Muscle of back (tissue), 11 donors: ENCODE results near the gene INS. TPM values are rescaled to one million over a fixed set of nuclear protein-coding genes. Genes with fewer than 3 reads are reported as not detected.
"Not testable (repeated sequence)": the region's sequence is repeated elsewhere in the genome, so short reads cannot be mapped to it uniquely, and the experiment has no call there.

Experiments used
- DNase-seq, 3 donors: peaks; one replicate each; pipeline versions ENCODE4 v3.0.0 to v3.0.0-alpha.2; 2013
- polyA plus RNA-seq, 10 donors: library from polyadenylated mRNA; unstranded; fragments of 120-200 nt; gene quantifications; one replicate each; pipeline ENCODE4 v1.2.1, GENCODE V29; 2013; ENCODE audit not compliant: insufficient read length in 10 of 10

INS gene
- polyA plus RNA-seq, 10 donors: not detected

- no peak for DNase-seq
Observed at GRCh38 chr11:2199466-2200341, 38.7 kb upstream of the INS start.

- DNase-seq: no peak
Observed at GRCh38 chr11:2198621-2199365, 37.8 kb upstream of the INS start.

GRCh38 chr11:2197771-2198520, 36.9 kb upstream of the INS start:
- DNase-seq: no peak

- peak; percentile 44 to 85 (median 70) for DNase-seq
Observed at GRCh38 chr11:2196970-2197770, 36.2 kb upstream of the INS start.

- no peak for DNase-seq
Observed at GRCh38 chr11:2195756-2196088, 34.7 kb upstream of the INS start.

- DNase-seq: peak; percentile 23 to 64 (median 50)
Observed at GRCh38 chr11:2194877-2195755, 34.1 kb upstream of the INS start.

GRCh38 chr11:2193888-2194595, 33.0 kb upstream of the INS start:
- DNase-seq: not testable (repeated sequence)

GRCh38 chr11:2193099-2193887, 32.3 kb upstream of the INS start:
- no peak for DNase-seq

- DNase-seq: no peak
Observed at GRCh38 chr11:2192435-2192834, 31.4 kb upstream of the INS start.

- no peak for DNase-seq
Observed at GRCh38 chr11:2191883-2192282, 30.9 kb upstream of the INS start.

GRCh38 chr11:2190657-2191471, 29.9 kb upstream of the INS start:
- peak in 1 of 3 donors; percentile 57 for DNase-seq

GRCh38 chr11:2189938-2190656, 29.1 kb upstream of the INS start:
- peak in 1 of 3 donors; percentile 59 for DNase-seq

- DNase-seq: no peak
Observed at GRCh38 chr11:2188745-2189144, 27.7 kb upstream of the INS start.

GRCh38 chr11:2187280-2187707, 26.3 kb upstream of the INS start:
- DNase-seq: no peak

GRCh38 chr11:2186669-2187279, 25.8 kb upstream of the INS start:
- DNase-seq: no peak

- no peak for DNase-seq
Observed at GRCh38 chr11:2185324-2186085, 24.5 kb upstream of the INS start.
